ENCODE results near the gene OR8U1. TPM values are rescaled to one million over a fixed set of nuclear protein-coding genes. Genes with fewer than 3 reads are reported as not detected.
"Not testable (repeated sequence)": the region's sequence is repeated elsewhere in the genome, so short reads cannot be mapped to it uniquely, and the experiment has no call there.

The OR8U1 gene
- total RNA-seq, 1 donor from 2014 or later, result not detected

DNA sequence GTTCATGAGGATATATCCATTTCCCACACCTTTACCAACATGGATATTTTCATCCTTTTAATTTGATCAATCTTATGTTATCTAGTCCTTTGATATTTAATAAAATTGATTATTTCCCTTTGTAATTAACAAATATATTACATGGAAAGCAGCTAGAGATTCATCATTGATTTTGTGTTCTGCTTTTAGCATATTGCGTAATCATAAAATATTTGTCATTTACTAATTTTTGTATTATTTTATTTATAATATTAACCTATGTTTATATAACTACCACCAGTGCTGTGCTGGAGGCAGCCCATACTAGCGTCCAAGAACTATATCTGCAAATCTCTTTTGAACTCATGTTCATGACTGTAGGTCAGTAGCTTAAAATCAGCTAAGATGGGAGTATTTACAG, 4.7 kb downstream of the OR8U1 start:
- no peaks in the 10 kb centered on the region for H3K27me3 ChIP-seq (ENCODE audit: control insufficient read depth, insufficient read depth, low read length)
- H3K36me3 ChIP-seq (ENCODE audit: control insufficient read depth, insufficient read depth, low read length), result no peaks in the 10 kb centered on the region
- TF ChIP-seq, protein P1, sequence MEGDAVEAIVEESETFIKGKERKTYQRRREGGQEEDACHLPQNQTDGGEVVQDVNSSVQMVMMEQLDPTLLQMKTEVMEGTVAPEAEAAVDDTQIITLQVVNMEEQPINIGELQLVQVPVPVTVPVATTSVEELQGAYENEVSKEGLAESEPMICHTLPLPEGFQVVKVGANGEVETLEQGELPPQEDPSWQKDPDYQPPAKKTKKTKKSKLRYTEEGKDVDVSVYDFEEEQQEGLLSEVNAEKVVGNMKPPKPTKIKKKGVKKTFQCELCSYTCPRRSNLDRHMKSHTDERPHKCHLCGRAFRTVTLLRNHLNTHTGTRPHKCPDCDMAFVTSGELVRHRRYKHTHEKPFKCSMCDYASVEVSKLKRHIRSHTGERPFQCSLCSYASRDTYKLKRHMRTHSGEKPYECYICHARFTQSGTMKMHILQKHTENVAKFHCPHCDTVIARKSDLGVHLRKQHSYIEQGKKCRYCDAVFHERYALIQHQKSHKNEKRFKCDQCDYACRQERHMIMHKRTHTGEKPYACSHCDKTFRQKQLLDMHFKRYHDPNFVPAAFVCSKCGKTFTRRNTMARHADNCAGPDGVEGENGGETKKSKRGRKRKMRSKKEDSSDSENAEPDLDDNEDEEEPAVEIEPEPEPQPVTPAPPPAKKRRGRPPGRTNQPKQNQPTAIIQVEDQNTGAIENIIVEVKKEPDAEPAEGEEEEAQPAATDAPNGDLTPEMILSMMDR (IDR thresholded peaks at IDR 0.05; ENCODE audit: insufficient read depth, low read length, poor library complexity, severe bottlenecking), result no peak
- H3K4me3 ChIP-seq (ENCODE audit: low read depth, low read length), result no peak overlapping the region
- no peak for DNase-seq (ENCODE audit: low read depth)

DNA sequence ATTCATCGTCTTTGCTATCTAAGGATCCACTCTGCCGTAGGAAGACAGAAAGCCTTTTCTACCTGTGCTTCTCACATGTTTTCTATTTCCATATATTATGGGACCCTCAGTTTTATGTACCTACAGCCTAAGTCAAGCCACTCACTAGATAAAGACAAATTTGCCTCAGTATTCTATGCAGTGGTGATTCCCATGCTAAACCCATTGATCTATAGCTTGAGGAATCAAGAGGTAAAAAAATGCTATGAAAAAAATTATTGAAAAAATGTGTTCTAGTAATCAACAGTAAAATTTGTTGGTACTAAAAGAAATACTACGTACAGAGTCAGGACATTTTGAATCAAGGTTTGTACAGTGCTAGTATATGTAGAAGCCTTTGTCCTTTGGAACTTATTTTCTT, 19.0 kb downstream of the OR8U1 start:
- H3K36me3 ChIP-seq (ENCODE audit: control insufficient read depth, insufficient read depth, low read length), result no peaks in the 10 kb centered on the region
- no peak overlapping the region for H3K4me3 ChIP-seq (ENCODE audit: low read depth, low read length)
- TF ChIP-seq, protein P1 (IDR thresholded peaks at IDR 0.05; ENCODE audit: insufficient read depth, low read length, poor library complexity, severe bottlenecking), result no peak
- no peak for DNase-seq (ENCODE audit: low read depth)
- no peaks in the 10 kb centered on the region for H3K27me3 ChIP-seq (ENCODE audit: control insufficient read depth, insufficient read depth, low read length)

DNA sequence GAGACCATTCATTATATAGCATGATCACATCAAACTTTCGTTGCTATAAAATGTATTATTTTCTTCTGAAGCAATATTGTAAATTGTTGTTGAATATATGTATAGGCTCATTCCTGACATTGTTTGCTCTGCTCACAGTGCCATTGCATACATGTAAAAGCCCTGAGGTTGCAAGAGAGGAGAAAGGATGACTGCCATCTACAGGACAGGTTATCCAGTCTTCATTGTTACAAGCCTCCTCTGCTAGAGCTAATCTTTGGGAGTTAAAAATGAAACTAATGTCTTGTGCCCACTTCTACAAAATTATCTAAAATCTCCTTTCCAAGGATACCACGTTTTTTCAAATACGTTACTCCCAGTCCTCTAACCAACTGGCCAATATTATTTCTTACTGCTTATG, 20.6 kb downstream of the OR8U1 start:
- TF ChIP-seq, protein P1 (IDR thresholded peaks at IDR 0.05; ENCODE audit: insufficient read depth, low read length, poor library complexity, severe bottlenecking), result no peak
- no peak for DNase-seq (ENCODE audit: low read depth)
- Histone ChIP-seq H3K36me3 (ENCODE audit: control insufficient read depth, insufficient read depth, low read length) (no peaks in the 10 kb centered on the region), H3K4me3 (ENCODE audit: low read depth, low read length) (no peak overlapping the region), H3K27me3 (ENCODE audit: control insufficient read depth, insufficient read depth, low read length) (no peaks in the 10 kb centered on the region)

DNA sequence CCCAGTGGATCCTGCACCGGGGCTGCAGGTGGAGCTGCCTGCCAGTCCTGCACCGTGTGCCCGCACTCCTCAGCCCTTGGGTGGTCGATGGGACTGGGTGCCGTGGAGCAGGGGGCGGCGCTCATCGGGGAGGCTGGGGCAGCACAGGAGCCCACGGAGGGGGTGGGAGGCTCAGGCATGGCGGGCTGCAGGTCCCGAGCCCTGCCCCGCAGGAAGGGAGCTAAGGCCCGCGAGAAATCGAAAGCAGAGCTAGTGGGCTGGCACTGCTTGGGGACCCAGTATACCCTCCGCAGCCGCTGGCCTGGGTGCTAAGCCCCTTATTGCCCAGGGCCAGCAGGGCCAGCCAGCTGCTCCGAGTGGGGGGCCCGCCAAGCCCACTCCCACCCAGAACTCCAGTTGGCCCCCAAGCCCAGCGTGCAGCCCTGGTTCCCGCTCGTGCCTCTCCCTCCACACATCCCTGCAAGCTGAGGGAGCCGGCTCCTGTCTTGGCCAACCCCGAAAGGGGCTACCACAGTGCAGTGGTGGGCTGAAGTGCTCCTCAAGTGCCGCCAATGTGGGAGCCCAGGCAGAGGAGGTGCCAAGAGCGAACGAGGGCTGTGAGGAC, 26.5 kb downstream of the OR8U1 start:
- DNase-seq (ENCODE audit: low read depth); H3K36me3 ChIP-seq (ENCODE audit: control insufficient read depth, insufficient read depth, low read length); H3K27me3 ChIP-seq (ENCODE audit: control insufficient read depth, insufficient read depth, low read length); H3K4me3 ChIP-seq (ENCODE audit: low read depth, low read length): not testable (repeated sequence)

DNA sequence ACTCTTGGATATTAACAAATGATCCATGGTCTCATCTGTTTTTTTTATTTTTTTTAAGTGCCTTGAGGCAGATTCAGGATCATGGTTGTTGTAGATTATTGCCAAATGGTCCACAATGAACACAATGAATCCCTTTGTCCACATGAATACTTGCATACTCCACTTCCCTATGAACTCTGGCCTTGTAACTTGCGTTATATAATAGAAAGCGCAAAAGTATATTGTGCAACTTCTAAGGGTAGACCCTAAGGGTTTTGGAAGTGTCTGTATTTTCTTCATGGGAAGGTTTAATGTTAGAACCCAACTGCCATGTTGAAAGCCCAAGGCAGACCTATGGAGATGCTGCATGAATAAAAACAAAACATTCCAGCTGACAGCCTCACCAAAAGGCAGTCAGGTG, 29.0 kb downstream of the OR8U1 start:
- Histone ChIP-seq H3K36me3 (ENCODE audit: control insufficient read depth, insufficient read depth, low read length) (no peaks in the 10 kb centered on the region), H3K27me3 (ENCODE audit: control insufficient read depth, insufficient read depth, low read length) (no peaks in the 10 kb centered on the region), H3K4me3 (ENCODE audit: low read depth, low read length) (no peak overlapping the region)
- no peak for DNase-seq (ENCODE audit: low read depth)
- TF ChIP-seq, protein P1 (IDR thresholded peaks at IDR 0.05; ENCODE audit: insufficient read depth, low read length, poor library complexity, severe bottlenecking), result no peak

DNA sequence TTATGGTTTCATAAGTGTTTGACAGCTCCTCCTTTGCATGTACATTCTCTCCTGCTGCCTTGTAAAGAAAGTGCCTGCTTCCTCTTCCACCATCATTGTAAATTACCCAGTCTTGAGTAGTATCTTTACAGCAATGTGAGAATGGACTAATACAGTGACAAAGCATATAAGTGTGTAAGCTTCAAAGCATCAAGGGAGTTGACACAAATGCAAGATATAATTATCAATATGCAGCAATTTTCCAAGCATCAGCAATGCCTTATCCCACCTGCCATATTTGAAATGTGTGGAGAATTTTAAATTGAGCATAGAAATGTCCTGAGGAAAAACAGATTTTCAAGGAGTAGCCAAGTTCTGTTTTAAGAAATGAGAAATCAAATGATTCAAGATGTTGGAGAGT, 35.4 kb downstream of the OR8U1 start:
- TF ChIP-seq, protein P1 (IDR thresholded peaks at IDR 0.05; ENCODE audit: insufficient read depth, low read length, poor library complexity, severe bottlenecking), result no peak
- DNase-seq (ENCODE audit: low read depth), result no peak
- Histone ChIP-seq H3K27me3 (ENCODE audit: control insufficient read depth, insufficient read depth, low read length) (no peaks in the 10 kb centered on the region), H3K36me3 (ENCODE audit: control insufficient read depth, insufficient read depth, low read length) (no peaks in the 10 kb centered on the region), H3K4me3 (ENCODE audit: low read depth, low read length) (no peak overlapping the region)
